Measurements from ENCODE around the gene YAP1. TPM values are rescaled to one million over a fixed set of nuclear protein-coding genes. Genes with fewer than 3 reads are reported as not detected.

Gene YAP1
- polyA plus RNA-seq, 4 donors = 171 to 199 (median 186) TPM

- DNase-seq (ENCODE audit: low read depth in 4 of 4, low spot score in 2 of 4) = no peak
These were observed 6.4 kb downstream of the YAP1 start for GRCh38 chr11:102116453-102117205.

- DNase-seq (ENCODE audit: low read depth in 4 of 4, low spot score in 2 of 4) = no peak
These were observed 7.3 kb downstream of the YAP1 start for GRCh38 chr11:102117472-102118113.

GRCh38 chr11:102118937-102119336 is 8.7 kb downstream of the YAP1 start:
- DNase-seq (ENCODE audit: low read depth in 4 of 4, low spot score in 2 of 4) = no peak

GRCh38 chr11:102119997-102120396 is 9.8 kb downstream of the YAP1 start:
- DNase-seq (ENCODE audit: low read depth in 4 of 4, low spot score in 2 of 4) = no peak

- no peak for DNase-seq (ENCODE audit: low read depth in 4 of 4, low spot score in 2 of 4)
These were observed 10.3 kb downstream of the YAP1 start for GRCh38 chr11:102120437-102120973.

GRCh38 chr11:102121329-102121728 is 11.1 kb downstream of the YAP1 start:
- no peak for DNase-seq (ENCODE audit: low read depth in 4 of 4, low spot score in 2 of 4)

GRCh38 chr11:102134597-102134996 is 24.4 kb downstream of the YAP1 start:
- no peak for DNase-seq (ENCODE audit: low read depth in 4 of 4, low spot score in 2 of 4)

GRCh38 chr11:102135256-102135655 is 25.0 kb downstream of the YAP1 start:
- no peak for DNase-seq (ENCODE audit: low read depth in 4 of 4, low spot score in 2 of 4)

- no peak for DNase-seq (ENCODE audit: low read depth in 4 of 4, low spot score in 2 of 4)
These were observed 28.0 kb downstream of the YAP1 start for GRCh38 chr11:102138223-102138622.

- no peak for DNase-seq (ENCODE audit: low read depth in 4 of 4, low spot score in 2 of 4)
These were observed 28.4 kb downstream of the YAP1 start for GRCh38 chr11:102138670-102139069.

GRCh38 chr11:102139081-102139498 is 28.8 kb downstream of the YAP1 start:
- DNase-seq (ENCODE audit: low read depth in 4 of 4, low spot score in 2 of 4) = no peak

GRCh38 chr11:102142333-102142732 is 32.1 kb downstream of the YAP1 start:
- no peak for DNase-seq (ENCODE audit: low read depth in 4 of 4, low spot score in 2 of 4)

- DNase-seq (ENCODE audit: low read depth in 4 of 4, low spot score in 2 of 4) = no peak
These were observed 33.6 kb downstream of the YAP1 start for GRCh38 chr11:102143867-102144266.

GRCh38 chr11:102144357-102145355 is 34.4 kb downstream of the YAP1 start:
- DNase-seq (ENCODE audit: low read depth in 4 of 4, low spot score in 2 of 4) = no peak

GRCh38 chr11:102147015-102147414 is 36.8 kb downstream of the YAP1 start:
- no peak for DNase-seq (ENCODE audit: low read depth in 4 of 4, low spot score in 2 of 4)

- no peak for DNase-seq (ENCODE audit: low read depth in 4 of 4, low spot score in 2 of 4)
These were observed 37.4 kb downstream of the YAP1 start for GRCh38 chr11:102147632-102148031.

GRCh38 chr11:102148059-102148458 is 37.8 kb downstream of the YAP1 start:
- DNase-seq (ENCODE audit: low read depth in 4 of 4, low spot score in 2 of 4) = no peak

- DNase-seq (ENCODE audit: low read depth in 4 of 4, low spot score in 2 of 4) = no peak
These were observed 41.7 kb downstream of the YAP1 start for GRCh38 chr11:102151784-102152525.

- no peak for DNase-seq (ENCODE audit: low read depth in 4 of 4, low spot score in 2 of 4)
These were observed 42.8 kb downstream of the YAP1 start for GRCh38 chr11:102153082-102153481.

- no peak for DNase-seq (ENCODE audit: low read depth in 4 of 4, low spot score in 2 of 4)
These were observed 44.6 kb downstream of the YAP1 start for GRCh38 chr11:102154806-102155205.

Data from left renal cortex interstitium (tissue), 4 donors.